ENCODE measurements around the gene TFB1M. TPM values are rescaled to one million over a fixed set of nuclear protein-coding genes. Genes with fewer than 3 reads are reported as not detected.
"Not testable (repeated sequence)": the region's sequence is repeated elsewhere in the genome, so short reads cannot be mapped to it uniquely, and the experiment has no call there.

Gene TFB1M
- total RNA-seq, 1 experiment from 2014 or later = 25.1 TPM

DNA sequence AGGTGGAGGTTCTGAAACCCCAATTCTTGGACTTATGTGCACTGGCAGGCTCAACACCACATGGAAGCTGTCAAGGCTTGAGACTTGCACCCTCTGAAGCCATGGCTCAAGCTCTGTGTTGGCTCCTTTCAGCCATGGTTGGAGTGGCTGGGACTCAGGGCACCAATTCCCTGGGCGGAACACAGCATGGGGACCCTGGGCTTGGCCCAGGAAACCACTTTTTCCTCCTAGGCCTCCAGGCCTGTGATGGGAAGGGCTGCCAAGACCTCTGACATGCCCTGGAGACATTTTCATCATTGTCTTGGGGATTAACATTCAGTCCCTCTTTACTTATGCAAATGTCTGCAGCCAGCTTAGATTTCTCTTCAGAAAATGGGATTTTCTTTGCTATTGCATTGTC lies 76.7 kb downstream of the TFB1M start:
- no peak for DNase-seq (ENCODE audit: low read depth)

DNA sequence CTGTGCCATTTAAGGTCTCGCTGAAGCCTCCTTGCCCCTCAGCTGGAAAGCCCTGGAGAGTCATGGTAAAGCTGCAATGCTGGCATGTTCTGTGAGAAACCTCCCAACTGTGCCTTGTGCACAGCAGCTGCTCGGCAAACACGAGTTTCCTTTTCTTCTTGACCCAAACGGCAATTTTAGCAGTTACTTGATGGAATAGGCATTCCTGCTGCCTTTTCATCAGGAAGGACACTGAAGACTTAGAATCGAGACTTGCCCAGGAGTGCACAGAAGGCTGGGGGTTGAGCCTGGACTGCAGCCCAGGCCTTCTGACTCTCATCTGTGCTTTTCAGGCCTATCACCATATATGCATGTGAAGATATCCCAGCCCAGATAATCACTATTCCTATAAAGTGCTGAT lies 79.2 kb downstream of the TFB1M start:
- no peak for DNase-seq (ENCODE audit: low read depth)

DNA sequence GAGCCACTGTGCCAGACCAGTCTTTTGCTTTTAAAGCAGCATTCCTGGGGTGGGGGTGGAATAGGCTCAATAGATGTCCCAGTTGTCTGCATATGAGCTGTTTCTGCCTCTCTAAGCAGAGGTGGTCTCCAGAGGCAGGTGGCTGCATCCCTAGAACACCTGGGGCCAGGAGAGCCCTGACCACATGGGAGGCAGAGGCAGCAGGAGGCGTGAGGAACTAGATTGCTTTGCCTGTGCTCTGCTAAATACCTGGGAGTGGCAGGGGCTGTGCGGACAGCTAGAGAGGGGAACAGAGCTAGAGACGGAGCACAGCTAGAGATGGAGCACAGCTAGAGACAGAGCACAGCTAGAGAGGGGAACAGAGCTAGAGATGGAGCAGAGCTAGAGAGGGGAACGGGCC lies 79.6 kb downstream of the TFB1M start:
- DNase-seq (ENCODE audit: low read depth) = no peak

DNA sequence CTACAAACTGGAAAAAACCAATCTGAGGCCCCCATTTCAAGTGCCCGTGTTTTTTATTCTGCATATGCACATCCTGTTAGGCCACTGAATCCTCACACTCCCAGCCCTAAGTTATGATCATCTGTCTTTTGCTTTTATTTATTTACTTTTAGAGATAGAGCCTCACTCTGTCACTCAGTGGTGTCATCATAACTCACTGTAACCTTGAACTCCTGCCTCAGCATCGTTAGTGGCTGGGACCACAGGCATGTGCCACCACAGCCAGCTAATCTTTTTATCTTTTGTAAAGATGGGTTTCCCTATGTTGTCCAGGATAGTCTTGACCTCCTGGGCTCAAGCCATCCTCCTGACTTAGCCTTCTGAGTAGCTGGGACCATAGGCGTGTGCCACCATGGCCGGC lies 80.1 kb downstream of the TFB1M start:
- peak; percentile 37 for DNase-seq (ENCODE audit: low read depth)

DNA sequence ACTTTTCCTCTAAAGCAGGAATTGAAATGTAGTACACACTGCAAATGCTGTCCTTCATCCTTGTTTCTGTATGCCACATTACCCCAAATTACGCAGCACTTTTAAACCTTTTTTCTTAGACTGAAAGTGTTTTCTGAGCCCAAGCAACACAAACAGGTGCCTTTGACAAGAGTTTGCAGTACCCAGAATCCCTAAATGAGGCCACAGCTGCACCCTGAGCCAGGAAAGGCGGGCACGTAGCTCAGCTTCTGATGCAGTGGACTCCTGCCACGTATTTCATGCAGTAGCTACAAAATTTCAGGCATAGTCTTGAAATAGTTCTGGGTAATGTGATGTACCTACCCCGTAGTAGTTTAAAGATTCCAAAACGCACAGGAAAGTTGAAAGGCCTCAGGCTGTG lies 81.4 kb downstream of the TFB1M start:
- no peak for DNase-seq (ENCODE audit: low read depth)

DNA sequence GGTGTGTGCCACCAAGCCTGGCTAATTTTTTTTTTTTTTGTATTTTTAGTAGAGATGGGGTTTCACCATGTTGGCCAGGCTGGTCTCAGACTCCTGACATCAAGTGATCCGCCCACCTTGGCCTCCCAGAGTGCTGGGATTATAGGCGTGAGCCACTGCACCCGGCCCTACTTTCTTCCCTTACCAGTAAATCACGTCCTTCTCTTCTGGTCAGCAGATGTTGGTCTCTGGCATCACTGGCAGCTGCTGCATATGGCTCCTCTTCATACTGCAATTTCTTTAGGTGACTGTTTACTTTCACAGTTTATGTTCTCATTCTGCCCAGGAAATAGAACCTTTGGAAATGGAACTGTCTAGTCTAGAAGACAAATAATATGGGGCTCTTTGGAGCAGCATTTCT lies 83.3 kb downstream of the TFB1M start:
- not testable (repeated sequence) for DNase-seq (ENCODE audit: low read depth)

DNA sequence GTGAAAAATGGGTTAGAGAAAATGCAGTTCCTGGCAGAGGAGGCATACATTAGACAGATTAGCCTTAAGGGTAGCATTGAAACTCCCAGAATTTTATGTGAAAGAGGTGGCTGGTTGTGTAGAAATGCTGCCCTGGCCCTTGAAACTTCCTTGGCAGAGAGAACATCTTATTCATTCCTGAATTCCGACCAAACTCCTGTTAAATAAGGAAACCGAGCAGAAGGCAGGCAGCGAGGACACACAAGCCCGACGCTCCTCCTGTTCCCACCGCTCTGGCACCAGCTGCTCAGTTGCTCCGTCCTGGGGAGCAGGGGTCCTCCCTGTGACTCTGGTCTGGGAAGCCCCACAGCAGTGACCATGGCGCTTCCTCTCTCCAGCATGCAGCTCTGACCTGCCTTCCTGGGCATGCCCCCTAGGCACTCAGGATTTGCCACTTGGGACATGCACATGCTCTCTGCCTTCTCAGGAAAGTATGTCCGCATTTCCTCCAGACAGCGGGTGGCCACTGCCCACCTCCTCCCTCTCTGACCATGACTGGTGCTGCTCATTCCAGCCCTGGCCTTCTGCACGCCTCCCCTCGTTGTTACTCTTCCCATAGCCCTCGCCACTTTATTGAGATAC lies 85.6 kb downstream of the TFB1M start:
- DNase-seq (ENCODE audit: low read depth) = no peak

DNA sequence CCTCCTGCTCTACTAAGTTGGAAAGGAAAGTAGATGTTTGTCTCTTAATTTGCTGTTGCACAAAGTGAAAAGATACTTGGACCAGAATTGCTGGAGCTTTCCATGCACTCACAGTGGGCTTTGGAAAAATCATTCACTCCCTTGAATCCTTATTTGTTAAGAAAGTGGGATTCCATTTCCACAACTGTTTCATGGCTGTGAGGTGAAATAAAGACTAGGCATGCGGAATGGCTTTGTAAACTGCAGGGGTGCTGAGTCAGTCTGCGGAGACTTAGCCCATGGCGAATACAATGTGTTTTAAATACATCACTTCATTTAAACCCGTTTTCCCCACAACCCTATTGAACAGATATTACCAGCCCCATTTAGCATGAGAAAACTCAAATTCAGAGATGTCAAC lies 87.2 kb downstream of the TFB1M start:
- no peak for DNase-seq (ENCODE audit: low read depth)

DNA sequence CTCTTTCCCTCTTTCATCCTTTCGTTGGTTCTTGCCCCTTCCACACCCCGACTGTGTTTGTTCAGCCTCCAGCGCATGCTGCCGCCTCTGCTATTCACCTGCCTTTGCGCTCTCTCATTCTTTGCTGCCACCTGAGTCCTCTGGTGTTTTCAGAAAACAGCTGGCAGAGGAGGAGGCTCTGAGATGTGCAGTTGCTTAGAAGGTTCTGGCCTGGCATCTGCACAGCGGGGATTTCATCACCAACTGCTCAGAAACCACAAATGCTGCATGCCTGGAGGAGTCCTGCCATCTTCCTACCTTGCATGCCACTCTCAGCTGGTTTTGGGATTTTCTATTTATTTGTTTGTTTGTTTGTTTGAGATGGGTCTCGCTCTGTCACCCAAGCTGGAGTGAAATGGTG lies 89.7 kb downstream of the TFB1M start:
- DNase-seq (ENCODE audit: low read depth) = peak; percentile 60

DNA sequence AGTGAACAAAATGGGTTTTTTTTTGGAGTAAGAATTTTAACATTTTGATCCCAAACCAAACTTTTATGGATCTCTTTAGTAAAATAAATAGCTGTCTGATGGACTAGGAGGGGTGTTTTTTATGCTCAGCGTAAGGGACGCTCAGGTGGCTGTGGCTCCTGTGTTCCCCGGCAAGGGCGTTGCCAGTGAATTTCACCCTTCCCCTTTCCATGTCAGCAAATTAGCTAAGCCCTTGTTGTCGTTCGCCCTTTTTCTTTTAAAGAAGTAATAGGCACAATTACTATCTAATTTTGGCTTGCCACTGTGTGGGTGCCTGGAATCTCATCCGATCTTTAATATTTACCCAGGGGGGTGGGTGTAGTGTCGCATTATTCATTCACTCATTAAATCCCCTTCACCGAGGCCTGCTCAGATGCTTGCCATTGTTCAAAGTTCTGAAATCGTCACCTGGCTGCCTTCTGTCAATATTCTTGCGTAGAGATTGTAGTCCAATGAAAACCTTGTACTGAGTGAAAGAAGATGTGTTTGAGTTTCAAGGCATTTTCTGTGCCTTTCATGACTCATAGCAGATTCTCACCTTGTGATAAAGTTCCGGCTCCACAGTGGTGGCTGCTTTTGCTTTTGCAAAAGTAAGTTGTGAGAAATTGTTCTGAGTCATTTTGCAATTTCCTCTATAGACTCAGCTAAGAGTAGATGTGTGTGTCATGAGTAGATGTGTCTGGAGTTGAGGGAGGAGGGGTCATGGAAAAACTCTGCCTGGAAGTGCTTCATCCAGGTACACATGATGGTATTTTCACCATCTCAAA lies 90.4 kb downstream of the TFB1M start:
- peak; percentile 96 for DNase-seq (ENCODE audit: low read depth)

DNA sequence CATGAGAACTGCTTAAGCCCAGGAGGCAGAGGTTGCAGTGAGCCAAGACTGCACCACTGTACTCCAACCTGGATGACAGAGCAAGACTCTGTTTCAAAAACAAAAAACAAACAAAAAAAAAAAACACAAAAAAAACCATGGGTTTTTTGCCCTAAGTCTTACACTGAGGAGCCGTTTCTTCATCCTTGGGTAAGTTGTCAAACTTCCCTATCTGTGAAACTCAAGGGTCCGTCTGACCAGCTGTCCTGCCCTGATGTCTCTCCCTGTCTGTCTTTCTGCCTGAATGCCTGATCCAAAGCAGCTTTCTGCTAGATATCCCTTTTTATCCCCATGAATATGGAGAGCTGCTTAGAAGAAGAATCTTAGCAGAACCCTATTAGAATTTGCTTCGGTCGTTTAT lies 91.8 kb downstream of the TFB1M start:
- DNase-seq (ENCODE audit: low read depth) = no peak

DNA sequence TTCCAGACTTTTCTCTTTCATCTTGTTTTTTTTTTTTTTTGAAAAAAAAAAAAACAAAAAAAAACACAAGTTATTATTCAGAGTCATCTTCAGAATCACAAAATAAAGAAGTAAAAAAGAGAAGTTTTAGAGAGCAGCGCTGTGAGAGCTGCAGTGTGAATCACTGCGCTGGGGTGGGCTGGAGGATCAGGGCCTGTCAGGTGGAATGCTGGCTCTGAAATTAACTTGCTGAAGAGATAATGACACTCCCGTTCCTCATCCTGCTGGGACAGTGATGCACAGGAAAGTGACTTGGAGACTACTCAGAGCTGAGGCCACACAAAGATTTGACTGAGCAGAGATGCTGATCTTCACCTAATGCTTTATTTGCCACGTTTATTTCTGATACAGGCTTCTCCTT lies 93.2 kb downstream of the TFB1M start:
- DNase-seq (ENCODE audit: low read depth) = no peak

DNA sequence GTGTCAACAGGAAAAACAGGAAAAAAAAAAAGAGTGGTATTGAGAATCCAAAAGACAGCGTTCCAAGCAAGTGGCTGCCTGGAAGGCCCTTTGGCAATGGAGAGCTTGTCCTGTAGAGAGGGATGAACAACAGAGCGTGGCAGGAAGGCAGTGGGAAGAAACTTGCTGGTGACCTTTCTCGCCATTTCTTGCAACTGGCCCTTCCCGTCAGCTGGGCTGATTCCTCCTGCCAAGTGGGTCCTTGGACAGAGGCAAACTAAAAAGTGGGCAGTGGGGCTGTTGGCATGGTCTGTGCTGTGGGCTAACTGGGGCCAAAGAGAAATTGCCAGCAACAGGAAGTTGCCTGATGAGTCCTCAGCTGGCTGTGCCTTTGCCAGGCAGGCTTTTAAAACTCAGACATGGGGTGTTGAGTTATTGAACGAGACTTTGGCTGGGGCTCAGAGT lies 94.4 kb downstream of the TFB1M start:
- DNase-seq (ENCODE audit: low read depth) = no peak

DNA sequence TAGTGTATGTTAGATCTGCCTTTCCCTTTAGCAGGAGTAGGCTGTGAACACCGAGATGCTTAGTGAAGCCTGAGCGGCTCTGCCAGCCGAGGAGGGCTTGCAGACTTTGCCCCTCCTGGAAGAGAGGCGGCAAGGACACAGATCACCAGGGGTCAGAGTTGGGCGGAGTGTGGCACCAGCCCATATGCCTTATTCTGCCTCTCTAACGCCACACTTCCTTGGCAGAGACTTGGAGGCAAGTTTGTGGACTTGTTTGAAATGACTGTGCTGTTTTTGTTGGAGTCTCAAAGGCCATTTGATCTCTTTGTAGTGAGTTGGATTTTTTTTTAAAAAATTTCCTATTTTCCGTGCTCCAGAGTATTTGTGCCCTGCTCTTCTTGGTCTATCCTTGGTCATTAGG lies 95.0 kb downstream of the TFB1M start:
- DNase-seq (ENCODE audit: low read depth) = no peak

DNA sequence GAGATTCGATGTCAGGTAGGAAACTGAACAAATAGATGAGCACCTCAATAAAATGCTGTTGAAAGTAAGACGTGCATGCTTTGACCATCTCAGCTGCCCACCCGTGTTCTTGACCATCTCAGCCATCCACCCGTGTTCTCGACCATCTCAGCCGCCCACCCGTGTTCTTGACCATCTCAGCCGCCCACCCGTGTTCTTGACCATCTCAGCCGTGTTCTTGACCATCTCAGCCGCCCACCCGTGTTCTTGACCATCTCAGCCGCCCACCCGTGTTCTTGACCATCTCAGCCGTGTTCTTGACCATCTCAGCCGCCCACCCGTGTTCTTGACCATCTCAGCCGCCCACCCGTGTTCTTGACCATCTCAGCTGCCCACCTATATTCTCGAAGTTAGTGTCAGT lies 95.6 kb downstream of the TFB1M start:
- DNase-seq (ENCODE audit: low read depth) = not testable (repeated sequence)

DNA sequence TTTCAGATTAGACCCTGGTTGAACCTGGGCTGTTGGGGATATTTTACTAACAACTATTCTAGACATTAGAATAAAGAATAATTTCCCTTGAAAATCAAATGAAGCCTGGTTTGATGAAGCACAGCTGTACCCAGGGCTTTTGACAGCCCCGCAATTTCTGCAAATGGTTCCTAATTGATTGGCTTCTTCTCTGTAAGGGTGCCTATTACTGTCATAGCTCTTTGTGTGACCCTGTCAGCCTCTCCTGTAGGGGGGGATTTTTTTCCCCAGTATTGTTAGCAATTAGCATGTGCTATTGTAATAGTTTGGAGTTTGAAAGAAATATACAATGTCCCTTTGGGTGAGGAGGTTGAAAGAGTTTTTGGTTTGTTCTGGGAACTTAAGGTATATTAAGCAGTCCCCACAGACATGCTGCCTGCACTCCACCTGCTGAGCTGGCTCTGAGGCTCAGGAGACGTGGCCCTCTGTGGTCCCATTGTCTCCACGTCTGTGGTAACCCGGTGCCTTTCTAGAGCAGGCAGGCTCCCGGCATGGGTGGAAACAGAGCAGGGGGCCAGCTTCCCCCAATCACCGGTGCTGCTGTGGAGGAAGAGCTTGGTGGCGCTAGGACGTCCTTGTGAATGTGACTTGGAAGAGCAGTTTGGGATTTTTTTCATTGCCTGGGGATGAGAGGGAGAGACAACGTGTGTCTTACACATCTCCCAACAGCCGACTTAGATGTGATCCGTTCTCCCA lies 97.8 kb downstream of the TFB1M start:
- DNase-seq (ENCODE audit: low read depth) = no peak

DNA sequence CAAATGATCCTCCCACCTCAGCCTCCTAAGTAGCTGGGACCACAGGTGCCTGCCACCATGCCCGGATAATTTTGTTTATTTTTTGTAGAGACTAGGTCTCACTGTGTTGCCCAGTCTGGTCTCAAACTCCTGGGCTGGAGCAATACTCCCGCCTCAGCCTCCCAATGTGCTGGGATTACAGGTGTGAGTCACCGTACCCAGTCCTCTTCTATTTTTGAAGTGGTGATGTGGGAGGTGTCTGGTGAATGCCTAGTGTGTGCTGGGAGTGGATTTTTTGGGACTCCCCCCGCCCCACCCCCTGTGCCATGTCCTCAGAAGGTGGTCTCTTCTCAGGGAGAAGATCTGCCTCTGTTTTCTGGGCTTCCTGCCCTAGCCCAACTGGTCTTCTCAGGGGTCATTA lies 98.4 kb downstream of the TFB1M start:
- no peak for DNase-seq (ENCODE audit: low read depth)

DNA sequence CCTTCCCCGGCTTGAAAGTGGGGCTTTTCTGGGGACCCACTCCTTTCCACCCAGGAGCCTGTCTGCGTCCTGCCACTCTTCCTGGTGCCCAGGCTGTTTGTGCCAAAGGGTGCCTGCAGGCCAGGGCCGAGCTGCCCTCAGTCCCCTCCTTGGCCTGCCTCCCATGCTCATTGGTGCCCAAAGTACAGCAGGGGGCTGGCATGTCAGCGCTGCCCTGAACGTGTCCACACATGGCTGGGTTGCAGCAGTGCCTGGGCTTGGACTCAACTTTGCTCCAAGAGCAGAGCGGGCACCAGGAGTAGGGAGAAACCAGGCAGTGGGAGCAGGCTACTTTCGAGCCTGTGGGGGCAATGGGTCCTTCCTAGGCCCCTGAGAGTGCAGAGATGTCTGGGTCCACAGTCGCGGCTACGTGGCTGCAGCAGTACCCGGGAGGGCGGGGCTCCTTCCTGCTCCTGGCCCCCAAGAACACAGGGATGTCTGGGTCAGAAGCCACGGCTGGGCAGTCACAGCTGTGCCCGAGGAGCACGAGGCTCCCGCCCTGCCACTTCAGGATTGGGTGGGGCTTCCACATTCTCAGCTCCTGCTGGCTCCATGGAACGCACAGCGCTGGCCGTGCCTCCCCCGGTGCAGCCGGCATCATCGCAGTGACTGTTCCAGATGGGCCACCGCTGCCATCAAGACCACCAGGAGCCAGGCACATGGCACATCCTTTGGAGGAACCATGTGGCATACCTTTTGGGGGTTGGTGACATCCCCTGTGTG lies 100.5 kb downstream of the TFB1M start:
- DNase-seq (ENCODE audit: low read depth) = no peak

DNA sequence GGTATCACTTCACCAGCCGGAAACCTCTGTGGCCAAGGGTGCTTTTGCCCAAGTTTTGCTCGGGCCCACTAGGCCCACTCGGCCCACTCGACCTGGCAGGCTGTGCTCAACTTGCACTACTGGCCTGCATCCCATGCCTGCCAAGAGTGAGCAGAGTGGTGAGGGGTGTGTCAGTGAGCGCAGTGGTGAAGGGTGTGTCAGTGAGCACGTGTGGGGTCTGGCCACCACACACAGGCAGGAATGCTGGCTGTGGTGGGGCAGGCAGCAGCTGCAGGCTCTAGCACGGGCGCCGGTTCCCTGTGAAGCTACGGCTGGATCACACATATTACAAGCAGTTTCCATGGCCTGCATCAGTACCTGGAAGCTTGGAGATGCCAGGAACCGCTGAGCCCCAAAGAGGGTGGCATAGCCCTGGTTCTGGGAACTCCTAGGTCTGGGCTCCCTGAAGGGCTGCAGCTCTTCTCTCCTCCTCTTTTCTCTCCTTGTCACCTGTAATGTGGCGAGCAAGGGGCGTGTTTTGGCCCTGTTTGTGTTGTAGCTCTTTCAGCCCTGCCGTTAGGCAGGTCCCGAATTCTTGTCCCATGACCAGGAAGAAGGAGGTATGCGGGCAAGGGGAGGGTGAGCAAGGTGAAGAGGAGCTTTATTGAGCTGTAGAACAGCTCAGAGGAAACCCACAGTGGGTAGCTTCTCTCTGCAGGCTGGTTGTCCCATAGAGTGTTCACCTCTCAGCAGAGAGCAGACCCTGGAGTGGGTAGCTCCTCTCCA lies 101.5 kb downstream of the TFB1M start:
- DNase-seq (ENCODE audit: low read depth) = no peak

DNA sequence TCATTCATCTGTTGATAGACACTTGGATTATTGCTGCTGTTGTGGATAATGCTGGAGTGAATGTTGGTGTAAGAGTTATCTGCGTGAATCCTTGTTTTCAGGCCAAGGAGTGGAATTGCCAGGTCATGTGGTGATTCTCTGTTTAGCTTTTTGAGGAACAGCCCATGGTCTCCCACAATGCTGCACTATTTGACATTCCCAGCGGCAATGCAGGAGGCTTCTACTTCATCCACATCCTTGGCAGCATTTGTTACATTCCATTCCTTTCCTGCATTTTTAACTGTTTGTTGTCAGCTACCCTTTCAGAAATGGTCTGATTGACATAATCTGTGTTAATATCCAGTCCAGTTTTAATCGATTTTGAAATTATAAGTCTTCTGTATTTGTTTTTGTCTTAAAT lies 102.2 kb downstream of the TFB1M start:
- no peak for DNase-seq (ENCODE audit: low read depth)

DNA sequence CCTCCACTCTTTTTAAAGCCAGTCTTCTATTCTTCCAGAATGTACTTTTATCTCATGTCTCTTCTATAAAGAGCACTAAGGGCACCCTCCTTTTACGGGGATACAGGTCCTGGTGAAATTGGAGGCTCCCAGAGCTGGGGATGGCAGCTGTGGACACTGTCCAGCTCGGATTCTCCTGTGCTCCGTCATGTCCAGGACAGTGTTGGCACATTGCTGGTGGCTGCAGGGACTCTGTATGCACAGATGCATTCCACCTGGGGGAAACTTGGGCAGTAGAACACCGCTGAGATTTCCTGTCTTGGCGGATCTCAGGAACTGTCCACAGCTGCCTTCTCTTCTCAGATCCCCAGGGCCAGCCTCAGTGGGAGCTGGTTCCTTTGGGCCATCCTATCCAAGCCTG lies 107.1 kb downstream of the TFB1M start:
- no peak for DNase-seq (ENCODE audit: low read depth)

Measured in M059J (cell line).